Activated T-cell treated with anti-CD3 and anti-CD28 coated beads for 1 hour (primary cell): ENCODE results near the gene SYNM.

Experiments used
- DNase-seq: peaks from one replicate; pipeline ENCODE4 v3.0.0-alpha.2; 2020; ENCODE audit warnings: low read depth

SYNM gene

GRCh38 chr15:99123713-99124451 is 19.0 kb downstream of the SYNM start:
- DNase-seq = no peak

- no peak for DNase-seq
These were observed 19.8 kb downstream of the SYNM start for GRCh38 chr15:99124641-99125040.

- DNase-seq = no peak
These were observed 20.4 kb downstream of the SYNM start for GRCh38 chr15:99125061-99125891.

GRCh38 chr15:99126131-99126588 is 21.3 kb downstream of the SYNM start:
- DNase-seq = no peak

GRCh38 chr15:99126930-99127329 is 22.1 kb downstream of the SYNM start:
- DNase-seq = no peak

GRCh38 chr15:99127773-99128172 is 22.9 kb downstream of the SYNM start:
- no peak for DNase-seq

GRCh38 chr15:99128411-99128810 is 23.5 kb downstream of the SYNM start:
- DNase-seq = no peak

- DNase-seq = no peak
These were observed 24.8 kb downstream of the SYNM start for GRCh38 chr15:99129644-99130043.

GRCh38 chr15:99130314-99130713 is 25.4 kb downstream of the SYNM start:
- DNase-seq = no peak

- DNase-seq = no peak
These were observed 26.0 kb downstream of the SYNM start for GRCh38 chr15:99130765-99131440.

GRCh38 chr15:99131441-99132023 is 26.7 kb downstream of the SYNM start:
- no peak for DNase-seq

- DNase-seq = no peak
These were observed 27.2 kb downstream of the SYNM start for GRCh38 chr15:99132122-99132521.

GRCh38 chr15:99132634-99133287 is 27.9 kb downstream of the SYNM start:
- DNase-seq = no peak

GRCh38 chr15:99134317-99134821 is 29.5 kb downstream of the SYNM start:
- no peak for DNase-seq

GRCh38 chr15:99135194-99135593 is 30.3 kb downstream of the SYNM start:
- DNase-seq = no peak

GRCh38 chr15:99137111-99137546 is 32.2 kb downstream of the SYNM start:
- DNase-seq = no peak

GRCh38 chr15:99137877-99138276 is 33.0 kb downstream of the SYNM start:
- DNase-seq = no peak

GRCh38 chr15:99138491-99138982 is 33.7 kb downstream of the SYNM start:
- DNase-seq = no peak

GRCh38 chr15:99139276-99139675 is 34.4 kb downstream of the SYNM start:
- no peak for DNase-seq

- DNase-seq = no peak
These were observed 35.7 kb downstream of the SYNM start for GRCh38 chr15:99140590-99140989.

- no peak for DNase-seq
These were observed 37.1 kb downstream of the SYNM start for GRCh38 chr15:99141943-99142342.
